Natural killer cell (primary cell): Measurements from ENCODE around the gene GLRB. TPM values are rescaled to one million over a fixed set of nuclear protein-coding genes. Genes with fewer than 3 reads are reported as not detected.

ENCODE experiments used
- ATAC-seq, 3 donors: fragments of 150-1000 bp in 2 of 3; fragments of 200-7000 bp in 1 of 3; cut with Tn5 transposase; 1 replicate in 1 of 3; 2 replicates in 2 of 3; pipeline ENCODE4 v1.10.0; 2021; ENCODE audit warnings: mild to moderate bottlenecking in 2 of 3, moderate library complexity in 2 of 3
- DNase-seq, 2 donors: peaks; one replicate each; pipeline versions ENCODE4 v3.0.0 to v3.0.0-alpha.2; 2013 to 2021; ENCODE audit warnings: mixed read lengths in 1 of 2
- H3K27ac ChIP-seq: one replicate; pipeline ENCODE4 v1.5.1; 2013; ENCODE audit warnings: mild to moderate bottlenecking, low read length
- H3K27me3 ChIP-seq: one replicate; pipeline ENCODE4 v1.6.1; 2013; ENCODE audit warnings: low read length; ENCODE audit not compliant: control insufficient read depth, insufficient read depth
- H3K36me3 ChIP-seq: one replicate; pipeline ENCODE4 v1.6.1; 2013; ENCODE audit warnings: low read length; ENCODE audit not compliant: control insufficient read depth, insufficient read depth
- H3K4me1 ChIP-seq: one replicate; pipeline ENCODE4 v1.6.1; 2013; ENCODE audit warnings: low read length; ENCODE audit not compliant: control insufficient read depth, insufficient read depth
- H3K4me3 ChIP-seq: one replicate; pipeline ENCODE4 v1.5.1; 2013; ENCODE audit warnings: low read length
- H3K9me3 ChIP-seq: one replicate; pipeline ENCODE4 v1.6.1; 2013; ENCODE audit warnings: low read length; ENCODE audit not compliant: control insufficient read depth, insufficient read depth
- H3K27ac Mint-ChIP-seq, 2 donors: one replicate each; pipeline ENCODE4 v1.8.0; 2022; ENCODE audit warnings: mild to moderate bottlenecking in 2 of 2, mixed read lengths in 2 of 2, moderate library complexity in 1 of 2
- H3K27me3 Mint-ChIP-seq, 2 donors: one replicate each; pipeline ENCODE4 v1.8.0; 2022; ENCODE audit warnings: low read depth in 2 of 2, mixed read lengths in 2 of 2
- H3K36me3 Mint-ChIP-seq: one replicate; pipeline ENCODE4 v1.8.0; 2022; ENCODE audit warnings: mixed read lengths
- H3K4me1 Mint-ChIP-seq, 2 donors: one replicate each; pipeline ENCODE4 v1.8.0; 2022; ENCODE audit warnings: mixed read lengths in 2 of 2
- H3K4me3 Mint-ChIP-seq: one replicate; pipeline ENCODE4 v1.8.0; 2022; ENCODE audit warnings: mild to moderate bottlenecking, moderate library complexity, mixed read lengths
- H3K9me3 Mint-ChIP-seq, 2 donors: one replicate each; pipeline ENCODE4 v1.8.0; 2022; ENCODE audit warnings: mixed read lengths in 2 of 2
- CTCF ChIP-seq: fragments of 200-600 bp; IDR thresholded peaks from one replicate; pipeline ENCODE4 v1.8.0; 2022; ENCODE audit warnings: antibody characterized with exemption
- WGBS: methylation state at CpG from one replicate; pipeline ENCODE4 v1.1.7; 2013; ENCODE audit warnings: missing lambda C conversion rate; ENCODE audit not compliant: insufficient coverage; 5-methylcytosine and 5-hydroxymethylcytosine counted together
- intact Hi-C: fragments of 100-400 bp; cut with micrococcal nuclease; formaldehyde crosslinking; loops from one replicate; pipeline ENCODE4 v1.14.2; 2022
- total RNA-seq, 4 donors: library from RNA; stranded (reverse); fragments of 120-200 nt in 1 of 4; gene quantifications; one replicate each; pipeline versions ENCODE4 v1.2.3 to v1.2.4, GENCODE V29; 2013 to 2022

Gene GLRB
- total RNA-seq, 3 donors from 2014 or later (not counting 1 experiment from before 2014, with no cell fraction given): not detected

GRCh38 chr4:157045507-157046127 lies 30.3 kb upstream of the GLRB start:
- no peak for ATAC-seq
- no peak for TF ChIP-seq CTCF
- Histone ChIP-seq H3K27me3 (no peaks in the 10 kb centered on the region), H3K4me1 (no peaks in the 10 kb centered on the region), H3K36me3 (no peaks in the 10 kb centered on the region), H3K27ac (no peak overlapping the region), H3K9me3 (no peaks in the 10 kb centered on the region), H3K4me3 (no peak overlapping the region)
- H3K36me3 Mint-ChIP-seq: no peaks in the 10 kb centered on the region
- H3K27me3 Mint-ChIP-seq: no peaks in the 10 kb centered on the region
- H3K9me3 Mint-ChIP-seq: peaks cover 0 to 2% of the 10 kb centered on the region in 2 donors
- H3K27ac Mint-ChIP-seq: no peak overlapping the region
- intact Hi-C loops: no loop called here
- no CpG with 5 or more reads among the region's 2 CpGs for WGBS
- H3K4me3 Mint-ChIP-seq: no peak overlapping the region
- no peak for DNase-seq
- no peaks in the 10 kb centered on the region for H3K4me1 Mint-ChIP-seq

- DNase-seq (no peak), ATAC-seq (no peak)
- 72% methylated on average over 2 of the region's 2 CpGs for WGBS
- no peaks in the 10 kb centered on the region for H3K27me3 ChIP-seq
- H3K4me1 ChIP-seq: no peaks in the 10 kb centered on the region
- no peaks in the 10 kb centered on the region for H3K36me3 ChIP-seq
- TF ChIP-seq CTCF: no peak
- no peak overlapping the region for H3K27ac ChIP-seq
- peaks cover 5 to 6% of the 10 kb centered on the region in 2 donors for H3K9me3 Mint-ChIP-seq
- H3K27ac Mint-ChIP-seq: no peak overlapping the region
- H3K9me3 ChIP-seq: no peaks in the 10 kb centered on the region
- no peaks in the 10 kb centered on the region for H3K36me3 Mint-ChIP-seq
- no peaks in the 10 kb centered on the region for H3K27me3 Mint-ChIP-seq
- H3K4me3 Mint-ChIP-seq: no peak overlapping the region
- H3K4me3 ChIP-seq: no peak overlapping the region
- no peaks in the 10 kb centered on the region for H3K4me1 Mint-ChIP-seq
- intact Hi-C loops: no loop called here
These were observed 27.7 kb upstream of the GLRB start for GRCh38 chr4:157048248-157048647.

GRCh38 chr4:157050561-157050960 lies 25.4 kb upstream of the GLRB start:
- Histone ChIP-seq H3K4me1 (no peaks in the 10 kb centered on the region), H3K36me3 (no peaks in the 10 kb centered on the region), H3K27me3 (no peaks in the 10 kb centered on the region), H3K27ac (no peak overlapping the region), H3K9me3 (no peaks in the 10 kb centered on the region), H3K4me3 (no peak overlapping the region)
- no peak for DNase-seq
- WGBS: 87% methylated on average over 4 of the region's 4 CpGs
- no peaks in the 10 kb centered on the region for H3K27me3 Mint-ChIP-seq
- H3K36me3 Mint-ChIP-seq: no peaks in the 10 kb centered on the region
- H3K27ac Mint-ChIP-seq: no peak overlapping the region
- intact Hi-C loops: no loop called here
- no peak for TF ChIP-seq CTCF
- ATAC-seq: no peak
- H3K9me3 Mint-ChIP-seq: peaks cover 5 to 6% of the 10 kb centered on the region in 2 donors
- H3K4me1 Mint-ChIP-seq: no peaks in the 10 kb centered on the region
- H3K4me3 Mint-ChIP-seq: no peak overlapping the region

GRCh38 chr4:157052429-157053040 lies 23.4 kb upstream of the GLRB start:
- TF ChIP-seq CTCF: no peak
- no peaks in the 10 kb centered on the region for H3K27me3 Mint-ChIP-seq

More at GRCh38 chr4:157052429-157053040, 23.4 kb upstream of the GLRB start:
- Mint-ChIP-seq H3K4me1 (no peaks in the 10 kb centered on the region), H3K27ac (no peak overlapping the region), H3K36me3 (no peaks in the 10 kb centered on the region), H3K4me3 (no peak overlapping the region), H3K9me3 (peaks cover 5 to 6% of the 10 kb centered on the region in 2 donors)
- WGBS: 84% methylated on average over 11 of the region's 11 CpGs
- intact Hi-C loops: no loop called here
- Histone ChIP-seq H3K36me3 (no peaks in the 10 kb centered on the region), H3K27me3 (no peaks in the 10 kb centered on the region), H3K4me3 (no peak overlapping the region), H3K9me3 (no peaks in the 10 kb centered on the region), H3K4me1 (no peaks in the 10 kb centered on the region), H3K27ac (no peak overlapping the region)
- ATAC-seq: no peak
- no peak for DNase-seq
